Uterus (tissue), 4 donors: Measurements from ENCODE around the gene RARA. TPM values are rescaled to one million over a fixed set of nuclear protein-coding genes. Genes with fewer than 3 reads are reported as not detected.

Source experiments
- DNase-seq, 2 donors: peaks; one replicate each; pipeline ENCODE4 v3.0.0-alpha.2; 2019 to 2020
- H3K27ac ChIP-seq, 2 donors: fragments of 200-600 bp; sonication (generic); 1 replicate in 1 of 2; 2 replicates in 1 of 2; pipeline ENCODE4 v1.5.1; 2016 to 2018
- H3K27me3 ChIP-seq, 2 donors: fragments of 200-600 bp; sonication (generic); one replicate each; pipeline ENCODE4 v1.5.1; 2018 to 2019; ENCODE audit warnings: control low read depth in 1 of 2
- H3K36me3 ChIP-seq, 2 donors: fragments of 200-600 bp; sonication (generic); one replicate each; pipeline ENCODE4 v1.5.1; 2019; ENCODE audit warnings: control low read depth in 1 of 2
- H3K4me1 ChIP-seq, 2 donors: fragments of 200-600 bp; sonication (generic); one replicate each; pipeline ENCODE4 v1.5.1; 2018 to 2019; ENCODE audit warnings: control low read depth in 1 of 2
- H3K4me3 ChIP-seq, 2 donors: fragments of 200-600 bp; sonication (generic); 1 replicate in 1 of 2; 2 replicates in 1 of 2; pipeline ENCODE4 v1.5.1; 2018 to 2019; ENCODE audit warnings: mild to moderate bottlenecking in 1 of 2
- H3K9me3 ChIP-seq, 2 donors: fragments of 200-600 bp; sonication (generic); one replicate each; pipeline ENCODE4 v1.5.1; 2019; ENCODE audit warnings: control low read depth in 1 of 2
- POLR2A ChIP-seq, 2 donors: fragments of 450-650 bp; IDR thresholded peaks; one replicate each; pipeline ENCODE4 v1.6.1; 2016; ENCODE audit warnings: antibody characterized with exemption in 2 of 2, mild to moderate bottlenecking in 1 of 2, moderate library complexity in 1 of 2
- intact Hi-C: fragments of 100-400 bp; cut with DNase I; formaldehyde crosslinking; loops from one replicate; pipeline ENCODE4 v1.15.1; 2023; ENCODE audit warnings: low total_unique reads
- total RNA-seq, 4 donors: library from RNA; depleted of rRNA in 3 of 4; stranded (reverse); fragments of >200 nt in 3 of 4; gene quantifications; one replicate each; pipeline versions ENCODE4 v1.1.0 to v1.2.4, GENCODE V29; 2014 to 2023
- TF ChIP-seq, protein P1 (sequence below), 4 experiments: fragments of 200-600 bp in 2 of 4; fragments of 450-650 bp in 2 of 4; sonication (generic) in 2 of 4; IDR thresholded peaks; one replicate each; pipeline ENCODE4 v1.5.1; 2016 to 2019; ENCODE audit warnings: antibody characterized with exemption in 4 of 4, mild to moderate bottlenecking in 2 of 4, moderate library complexity in 1 of 4
- donor health status: DM: yes; HTN: yes; CAD: no.

The RARA gene
- total RNA-seq, 4 donors from 2014 or later, result 18.9 to 80.5 (median 46.3) TPM

DNA sequence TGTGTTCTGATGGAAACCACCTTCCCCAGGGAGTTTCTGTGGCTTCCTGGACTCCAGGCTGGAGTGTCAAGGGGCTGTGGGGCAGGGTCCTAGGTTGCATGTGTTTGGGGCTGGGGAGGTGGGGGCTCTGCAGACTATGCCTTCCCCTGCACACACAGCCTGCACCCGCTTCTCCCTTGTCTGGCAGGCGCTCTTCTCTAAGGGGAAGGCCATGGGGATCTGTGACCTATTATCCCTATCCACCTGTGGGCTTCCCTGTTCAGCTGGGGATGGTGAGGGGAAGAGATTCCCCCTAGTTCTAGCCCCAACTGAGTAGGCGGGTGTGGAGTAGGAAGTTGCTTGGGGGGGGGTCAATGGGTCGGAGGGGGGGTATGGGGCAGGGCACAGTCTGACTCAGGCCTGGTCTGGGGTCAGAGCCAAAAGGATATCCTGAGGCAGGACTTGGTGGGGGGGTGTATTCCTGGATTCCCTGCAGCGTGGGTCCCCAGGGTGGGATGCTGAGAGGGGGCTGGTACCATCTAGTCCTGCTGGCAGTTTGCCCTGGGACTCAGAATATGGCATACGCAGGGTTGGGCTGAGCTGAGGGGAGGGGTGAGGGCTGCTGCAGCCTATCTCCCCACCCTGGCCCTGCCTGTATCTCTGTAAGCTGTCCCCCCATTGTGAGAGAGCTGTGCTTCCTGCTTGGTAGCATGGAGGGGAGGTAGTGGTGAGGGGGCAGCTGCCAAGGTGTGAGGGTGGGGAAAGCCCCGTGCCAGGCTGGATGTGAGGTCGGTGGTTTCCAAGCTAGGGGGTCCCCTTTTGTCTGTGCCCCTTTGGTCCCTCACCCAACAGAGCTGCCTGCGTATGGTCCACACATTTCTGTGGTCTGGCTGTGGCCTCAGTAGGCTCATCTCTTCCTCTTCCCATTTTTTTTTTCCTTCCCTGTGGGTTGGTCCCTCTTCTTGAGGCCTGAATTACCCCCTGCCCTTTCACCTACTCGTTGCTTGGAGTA is 14.7 kb downstream of the RARA start:
- H3K9me3 ChIP-seq, result no peaks in the 10 kb centered on the region
- no peak overlapping the region for H3K4me3 ChIP-seq
- intact Hi-C loops, result no loop called here
- TF ChIP-seq POLR2A (IDR thresholded peaks at IDR 0.05), result no peak
- TF ChIP-seq, protein P1, sequence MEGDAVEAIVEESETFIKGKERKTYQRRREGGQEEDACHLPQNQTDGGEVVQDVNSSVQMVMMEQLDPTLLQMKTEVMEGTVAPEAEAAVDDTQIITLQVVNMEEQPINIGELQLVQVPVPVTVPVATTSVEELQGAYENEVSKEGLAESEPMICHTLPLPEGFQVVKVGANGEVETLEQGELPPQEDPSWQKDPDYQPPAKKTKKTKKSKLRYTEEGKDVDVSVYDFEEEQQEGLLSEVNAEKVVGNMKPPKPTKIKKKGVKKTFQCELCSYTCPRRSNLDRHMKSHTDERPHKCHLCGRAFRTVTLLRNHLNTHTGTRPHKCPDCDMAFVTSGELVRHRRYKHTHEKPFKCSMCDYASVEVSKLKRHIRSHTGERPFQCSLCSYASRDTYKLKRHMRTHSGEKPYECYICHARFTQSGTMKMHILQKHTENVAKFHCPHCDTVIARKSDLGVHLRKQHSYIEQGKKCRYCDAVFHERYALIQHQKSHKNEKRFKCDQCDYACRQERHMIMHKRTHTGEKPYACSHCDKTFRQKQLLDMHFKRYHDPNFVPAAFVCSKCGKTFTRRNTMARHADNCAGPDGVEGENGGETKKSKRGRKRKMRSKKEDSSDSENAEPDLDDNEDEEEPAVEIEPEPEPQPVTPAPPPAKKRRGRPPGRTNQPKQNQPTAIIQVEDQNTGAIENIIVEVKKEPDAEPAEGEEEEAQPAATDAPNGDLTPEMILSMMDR (IDR thresholded peaks at IDR 0.05), result no peak
- H3K36me3 ChIP-seq, result no peaks in the 10 kb centered on the region
- peak in 1 of 2 donors; percentile 88 for DNase-seq
- peaks cover 14 to 69% of the 10 kb centered on the region in 2 donors for H3K4me1 ChIP-seq
- peak overlapping the region; percentile 83 to 95 for H3K27ac ChIP-seq
- H3K27me3 ChIP-seq, result no peaks in the 10 kb centered on the region

DNA sequence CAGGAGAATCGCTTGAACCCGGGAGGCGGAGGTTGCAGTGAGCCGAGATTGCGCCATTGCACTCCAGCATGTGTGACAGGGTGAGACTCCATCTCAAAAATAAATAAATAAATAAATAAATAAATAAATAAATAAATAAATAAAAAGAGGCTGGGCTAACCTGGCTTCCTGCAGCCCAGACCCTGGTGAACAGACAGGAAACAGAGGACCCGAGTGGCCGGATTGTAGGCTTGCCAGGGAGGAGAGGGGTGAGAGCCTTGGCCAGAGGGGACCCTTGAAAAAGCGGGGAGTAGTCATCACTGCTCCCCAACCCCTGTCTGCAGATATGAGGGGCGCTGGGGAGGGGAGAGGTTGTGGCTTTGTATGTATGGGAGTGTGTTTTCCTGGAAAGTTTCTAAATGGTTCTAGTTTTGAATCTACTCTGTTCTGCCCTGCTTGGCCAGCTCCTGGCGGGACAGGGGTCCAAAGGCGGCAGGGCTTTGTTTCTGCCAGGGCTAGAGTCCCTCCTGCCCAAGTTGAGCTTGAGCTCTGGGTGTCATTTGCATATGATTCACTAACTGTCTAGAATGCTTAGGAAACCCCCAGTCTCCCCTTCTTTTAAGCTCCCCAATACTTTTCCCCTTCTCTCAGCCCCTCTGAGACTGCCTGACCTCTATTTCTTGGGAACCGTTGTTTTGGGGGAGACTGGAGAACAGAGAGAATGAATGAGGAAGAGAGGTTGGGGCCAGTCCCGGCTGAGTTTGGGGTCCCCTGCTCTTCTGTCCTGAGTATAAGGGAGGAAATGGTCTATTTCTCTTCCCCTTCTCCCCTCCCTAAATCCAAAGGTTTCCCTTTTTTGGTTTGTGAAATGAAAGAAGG is 16.4 kb downstream of the RARA start:
- H3K36me3 ChIP-seq, result no peaks in the 10 kb centered on the region
- peak overlapping the region; percentile 83 to 95 for H3K27ac ChIP-seq
- H3K27me3 ChIP-seq, result no peaks in the 10 kb centered on the region
- TF ChIP-seq POLR2A (IDR thresholded peaks at IDR 0.05), result no peak
- TF ChIP-seq, protein P1 (IDR thresholded peaks at IDR 0.05), result no peak
- H3K9me3 ChIP-seq, result no peaks in the 10 kb centered on the region
- peaks cover 14 to 64% of the 10 kb centered on the region in 2 donors for H3K4me1 ChIP-seq
- no peak for DNase-seq
- intact Hi-C loops, result no loop called here
- no peak overlapping the region for H3K4me3 ChIP-seq

DNA sequence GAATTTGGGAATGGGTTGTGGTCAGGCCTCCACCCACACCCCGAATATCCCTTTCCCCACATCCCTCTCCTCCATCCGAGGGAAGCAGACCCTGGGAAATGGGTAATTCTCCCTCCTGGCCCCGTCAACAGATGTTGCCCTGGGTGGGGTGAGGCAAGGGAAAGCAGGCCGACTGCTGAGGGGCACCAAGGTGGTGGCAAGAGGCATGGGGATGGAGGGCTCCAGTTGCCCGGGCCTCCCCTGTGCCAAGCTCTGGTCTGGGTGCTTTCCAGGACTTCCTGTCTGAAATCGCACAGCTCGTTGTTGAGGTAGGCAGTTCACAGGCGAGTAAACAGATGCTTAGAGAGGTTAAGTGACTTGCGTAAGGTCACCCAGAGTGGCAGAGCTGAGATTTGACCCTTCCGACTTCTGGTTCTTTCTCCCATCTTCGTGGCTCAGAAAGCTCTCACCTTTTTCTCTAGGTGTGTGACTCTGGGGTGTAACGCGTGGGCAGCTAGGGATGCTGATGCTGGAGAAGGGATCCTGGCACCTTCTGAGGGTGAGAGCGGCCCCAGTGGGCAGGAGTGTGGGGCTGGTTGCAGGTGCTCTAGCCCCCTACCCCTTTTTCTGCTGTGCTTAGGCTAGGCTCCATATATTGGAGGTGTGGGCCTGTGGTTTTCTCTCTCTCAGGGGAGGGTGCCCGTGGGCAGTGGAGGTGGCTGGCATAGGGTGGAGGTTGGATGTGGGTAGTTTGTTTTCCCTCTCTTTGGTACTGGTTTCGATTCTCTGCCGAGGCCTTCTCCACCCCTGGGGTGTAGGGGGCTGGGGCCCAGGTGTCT is 17.2 kb downstream of the RARA start:
- peak overlapping the region; percentile 83 to 95 for H3K27ac ChIP-seq
- no peaks in the 10 kb centered on the region for H3K36me3 ChIP-seq
- no peaks in the 10 kb centered on the region for H3K27me3 ChIP-seq
- H3K4me1 ChIP-seq, result peaks cover 23 to 70% of the 10 kb centered on the region in 2 donors
- intact Hi-C loops, result no loop called here
- H3K4me3 ChIP-seq, result no peak overlapping the region
- no peaks in the 10 kb centered on the region for H3K9me3 ChIP-seq
- TF ChIP-seq, protein P1 (IDR thresholded peaks at IDR 0.05), result no peak
- no peak for TF ChIP-seq POLR2A (IDR thresholded peaks at IDR 0.05)
- DNase-seq, result no peak

DNA sequence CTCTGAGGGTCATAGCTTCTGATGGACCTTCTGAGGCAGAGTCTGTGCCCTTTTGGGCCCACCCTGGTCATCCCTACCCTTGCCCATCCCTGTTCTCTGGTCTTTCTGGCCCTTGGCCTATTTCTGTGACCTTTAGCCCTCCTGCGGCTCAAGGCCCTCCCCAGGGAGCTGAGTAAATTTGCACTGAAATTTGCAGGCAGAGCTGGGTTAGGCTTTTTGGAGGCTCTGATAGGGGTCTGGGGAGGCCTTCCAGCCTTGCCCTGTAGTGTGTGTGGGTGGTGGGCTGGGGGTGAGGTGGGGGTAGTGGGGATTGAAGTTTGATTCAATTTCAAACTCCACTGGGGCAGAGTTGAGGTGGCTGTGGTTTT is 17.8 kb downstream of the RARA start:
- DNase-seq, result peak in 1 of 2 donors; percentile 31
- intact Hi-C loops, result no loop called here
- H3K27me3 ChIP-seq, result no peaks in the 10 kb centered on the region
- H3K4me3 ChIP-seq, result no peak overlapping the region
- H3K27ac ChIP-seq, result peak overlapping the region; percentile 83 to 95
- TF ChIP-seq POLR2A (IDR thresholded peaks at IDR 0.05), result no peak
- TF ChIP-seq, protein P1 (IDR thresholded peaks at IDR 0.05), result no peak
- H3K36me3 ChIP-seq, result no peaks in the 10 kb centered on the region
- no peaks in the 10 kb centered on the region for H3K9me3 ChIP-seq
- peaks cover 28 to 68% of the 10 kb centered on the region in 2 donors for H3K4me1 ChIP-seq
